Measurements from ENCODE around the gene PRKCH.

Gene PRKCH

GRCh38 chr14:61321385-61322010 lies at the start of gene PRKCH:
TSS of gene PRKCH (plus strand) at chr14:61321579. CDS start at chr14:61322102, 523 bp downstream.
- DNase-seq (ENCODE audit: low read depth in 2 of 2) = no peak

GRCh38 chr14:61277232-61277631 lies 44.1 kb upstream of the PRKCH start:
- DNase-seq (ENCODE audit: low read depth in 2 of 2) = no peak

- no peak for DNase-seq (ENCODE audit: low read depth in 2 of 2)
Measured at GRCh38 chr14:61277784-61278183, 43.6 kb upstream of the PRKCH start.

- DNase-seq (ENCODE audit: low read depth in 2 of 2) = no peak
Measured at GRCh38 chr14:61279082-61279481, 42.3 kb upstream of the PRKCH start.

- DNase-seq (ENCODE audit: low read depth in 2 of 2) = no peak
Measured at GRCh38 chr14:61280092-61280525, 41.3 kb upstream of the PRKCH start.

GRCh38 chr14:61280526-61281185 lies 40.7 kb upstream of the PRKCH start:
- no peak for DNase-seq (ENCODE audit: low read depth in 2 of 2)

- no peak for DNase-seq (ENCODE audit: low read depth in 2 of 2)
Measured at GRCh38 chr14:61281186-61281947, 40.0 kb upstream of the PRKCH start, which contains the start of gene TMEM30B. TSS of gene TMEM30B (minus strand) at chr14:61281338. CDS start at chr14:61281147, 191 bp downstream.

GRCh38 chr14:61281948-61282275 lies 39.5 kb upstream of the PRKCH start:
- no peak for DNase-seq (ENCODE audit: low read depth in 2 of 2)

GRCh38 chr14:61282746-61283145 lies 38.6 kb upstream of the PRKCH start:
- no peak for DNase-seq (ENCODE audit: low read depth in 2 of 2)

GRCh38 chr14:61284001-61284400 lies 37.4 kb upstream of the PRKCH start:
- no peak for DNase-seq (ENCODE audit: low read depth in 2 of 2)

GRCh38 chr14:61285364-61285763 lies 36.0 kb upstream of the PRKCH start:
- DNase-seq (ENCODE audit: low read depth in 2 of 2) = no peak

- no peak for DNase-seq (ENCODE audit: low read depth in 2 of 2)
Measured at GRCh38 chr14:61287196-61287595, 34.2 kb upstream of the PRKCH start.

GRCh38 chr14:61288228-61288627 lies 33.2 kb upstream of the PRKCH start:
- DNase-seq (ENCODE audit: low read depth in 2 of 2) = no peak

- DNase-seq (ENCODE audit: low read depth in 2 of 2) = no peak
Measured at GRCh38 chr14:61288720-61289119, 32.7 kb upstream of the PRKCH start.

GRCh38 chr14:61290701-61291100 lies 30.7 kb upstream of the PRKCH start:
- DNase-seq (ENCODE audit: low read depth in 2 of 2) = no peak

- no peak for DNase-seq (ENCODE audit: low read depth in 2 of 2)
Measured at GRCh38 chr14:61296151-61296550, 25.2 kb upstream of the PRKCH start.

- no peak for DNase-seq (ENCODE audit: low read depth in 2 of 2)
Measured at GRCh38 chr14:61296719-61297502, 24.5 kb upstream of the PRKCH start.

- DNase-seq (ENCODE audit: low read depth in 2 of 2) = no peak
Measured at GRCh38 chr14:61297581-61297980, 23.8 kb upstream of the PRKCH start.

- no peak for DNase-seq (ENCODE audit: low read depth in 2 of 2)
Measured at GRCh38 chr14:61298824-61299223, 22.6 kb upstream of the PRKCH start.

GRCh38 chr14:61300209-61300608 lies 21.2 kb upstream of the PRKCH start:
- no peak for DNase-seq (ENCODE audit: low read depth in 2 of 2)

- DNase-seq (ENCODE audit: low read depth in 2 of 2) = no peak
Measured at GRCh38 chr14:61300754-61301153, 20.6 kb upstream of the PRKCH start.

- DNase-seq (ENCODE audit: low read depth in 2 of 2) = no peak
Measured at GRCh38 chr14:61304688-61305087, 16.7 kb upstream of the PRKCH start.

Measured in fibroblast of skin of left biceps (primary cell).